Kidney epithelial cell (primary cell): ENCODE results near the gene RILPL1. TPM values are rescaled to one million over a fixed set of nuclear protein-coding genes. Genes with fewer than 3 reads are reported as not detected.
"Not testable (repeated sequence)": the region's sequence is repeated elsewhere in the genome, so short reads cannot be mapped to it uniquely, and the experiment has no call there.

Source experiments
- DNase-seq: peaks from one replicate; pipeline ENCODE4 v3.0.0-alpha.2; 2010; ENCODE audit warnings: low read depth
- H3K27me3 ChIP-seq: 2 replicates; pipeline ENCODE4 v1.6.0; 2011; ENCODE audit warnings: low read length; ENCODE audit not compliant: control insufficient read depth, insufficient read depth
- H3K36me3 ChIP-seq: 2 replicates; pipeline ENCODE4 v1.5.1; 2011; ENCODE audit warnings: low read length; ENCODE audit not compliant: control insufficient read depth, insufficient read depth
- H3K4me3 ChIP-seq: 2 replicates; pipeline ENCODE4 v1.5.1; 2011; ENCODE audit warnings: low read depth, mild to moderate bottlenecking, control low read depth, low read length
- CTCF ChIP-seq: IDR thresholded peaks from 2 replicates; pipeline ENCODE4 v1.5.1; 2011; ENCODE audit warnings: mild to moderate bottlenecking, moderate library complexity, low read length, control low read depth, inconsistent platforms; ENCODE audit not compliant: insufficient read depth, poor library complexity, severe bottlenecking
- total RNA-seq: library from RNA; depleted of rRNA; stranded (reverse); fragments of >200 nt; gene quantifications from 2 replicates; pipeline ENCODE4 v1.2.3, GENCODE V29; 2015

Gene RILPL1
- total RNA-seq, 1 donor from 2014 or later: 12.1 TPM

GRCh38 chr12:123548107-123548506 is 14.6 kb upstream of the RILPL1 start:
- no peak for TF ChIP-seq CTCF
- Histone ChIP-seq H3K36me3 (no peaks in the 10 kb centered on the region), H3K4me3 (no peak overlapping the region), H3K27me3 (no peaks in the 10 kb centered on the region)
- DNase-seq: no peak

- no peak for DNase-seq
- TF ChIP-seq CTCF: no peak
- no peaks in the 10 kb centered on the region for H3K27me3 ChIP-seq
- H3K36me3 ChIP-seq: no peaks in the 10 kb centered on the region
- H3K4me3 ChIP-seq: no peak overlapping the region
These were observed 12.8 kb upstream of the RILPL1 start for GRCh38 chr12:123546281-123546680.

GRCh38 chr12:123543541-123543940 is 10.0 kb upstream of the RILPL1 start:
- peaks cover 5% of the 10 kb centered on the region for H3K27me3 ChIP-seq
- TF ChIP-seq CTCF: no peak
- no peak overlapping the region for H3K4me3 ChIP-seq
- H3K36me3 ChIP-seq: no peaks in the 10 kb centered on the region
- no peak for DNase-seq

- Histone ChIP-seq H3K36me3 (no peaks in the 10 kb centered on the region), H3K27me3 (peaks cover 5% of the 10 kb centered on the region), H3K4me3 (no peak overlapping the region)
- TF ChIP-seq CTCF: no peak
- DNase-seq: no peak
These were observed 7.6 kb upstream of the RILPL1 start for GRCh38 chr12:123540899-123541662.

GRCh38 chr12:123535952-123536351 is 2.4 kb upstream of the RILPL1 start:
- H3K4me3 ChIP-seq, DNase-seq, H3K27me3 ChIP-seq, H3K36me3 ChIP-seq: not testable (repeated sequence)

- Histone ChIP-seq H3K4me3 (peak overlapping the region; percentile 83), H3K36me3 (no peaks in the 10 kb centered on the region), H3K27me3 (no peaks in the 10 kb centered on the region)
- TF ChIP-seq CTCF: no peak
- DNase-seq: no peak
These were observed 490 bp downstream of the RILPL1 start for GRCh38 chr12:123532808-123533649.
